HUES48 (cell line): ENCODE measurements around the gene MPZL1.
"Not testable (repeated sequence)": the region's sequence is repeated elsewhere in the genome, so short reads cannot be mapped to it uniquely, and the experiment has no call there.

Experiments
- H3K27ac ChIP-seq: one replicate; pipeline ENCODE4 v1.7.0; 2013; ENCODE audit warnings: low read depth, low read length, inconsistent platforms
- H3K27me3 ChIP-seq: 2 replicates; pipeline ENCODE4 v1.6.1; 2013; ENCODE audit warnings: mild to moderate bottlenecking, low read length; ENCODE audit not compliant: control insufficient read depth, insufficient read depth
- H3K36me3 ChIP-seq: 2 replicates; pipeline ENCODE4 v1.6.1; 2013; ENCODE audit warnings: low read length; ENCODE audit not compliant: control insufficient read depth, insufficient read depth
- H3K4me1 ChIP-seq: 2 replicates; pipeline ENCODE4 v1.6.1; 2013; ENCODE audit warnings: mild to moderate bottlenecking, low read length; ENCODE audit not compliant: control insufficient read depth, insufficient read depth
- H3K4me3 ChIP-seq: 2 replicates; pipeline ENCODE4 v1.5.1; 2013; ENCODE audit warnings: mild to moderate bottlenecking, low read depth, low read length
- H3K9ac ChIP-seq: 2 replicates; pipeline ENCODE4 v1.6.1; 2013; ENCODE audit warnings: mild to moderate bottlenecking, low read depth, low read length, moderate library complexity
- H3K9me3 ChIP-seq: 2 replicates; pipeline ENCODE4 v1.6.1; 2013; ENCODE audit warnings: low read length; ENCODE audit not compliant: control insufficient read depth, insufficient read depth

Gene MPZL1

DNA sequence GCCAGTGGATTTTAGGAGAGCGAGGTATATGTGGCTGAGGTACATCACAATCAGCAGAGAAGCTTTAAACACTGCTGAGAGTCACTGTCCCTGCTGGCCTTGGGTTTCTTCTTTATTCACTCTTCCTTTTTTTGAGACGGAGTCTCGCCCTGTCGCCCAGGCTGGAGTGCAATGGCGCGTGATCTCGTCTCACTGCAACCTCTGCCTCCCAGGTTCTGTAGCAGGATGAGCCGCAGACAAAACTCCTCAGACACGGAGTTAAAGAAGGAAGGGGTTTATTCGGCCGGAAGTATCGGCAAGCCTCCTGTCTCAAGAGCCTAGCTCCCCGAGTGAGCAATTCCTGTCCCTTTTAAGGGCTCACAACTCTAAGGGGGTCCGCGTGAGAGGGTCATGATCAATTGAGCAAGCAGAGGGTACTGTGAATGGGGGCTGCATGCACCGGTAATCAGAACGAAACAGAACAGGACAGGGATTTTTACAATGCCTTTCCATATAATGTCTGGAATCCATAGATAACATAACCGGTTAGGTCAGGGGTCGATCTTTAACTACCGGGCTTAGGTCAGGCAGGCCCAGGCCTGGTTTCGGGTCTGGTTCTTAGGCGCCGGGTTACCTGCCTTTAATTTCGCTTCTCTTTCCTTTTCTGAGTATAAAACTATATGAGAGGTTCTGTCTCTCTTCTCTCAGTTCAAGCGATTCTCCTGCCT, 1.9 kb upstream of the MPZL1 start:
- not testable (repeated sequence) for H3K27ac ChIP-seq, H3K9ac ChIP-seq, H3K9me3 ChIP-seq, H3K27me3 ChIP-seq, H3K36me3 ChIP-seq, H3K4me3 ChIP-seq
- H3K4me1 ChIP-seq = peaks cover 35% of the 10 kb centered on the region

DNA sequence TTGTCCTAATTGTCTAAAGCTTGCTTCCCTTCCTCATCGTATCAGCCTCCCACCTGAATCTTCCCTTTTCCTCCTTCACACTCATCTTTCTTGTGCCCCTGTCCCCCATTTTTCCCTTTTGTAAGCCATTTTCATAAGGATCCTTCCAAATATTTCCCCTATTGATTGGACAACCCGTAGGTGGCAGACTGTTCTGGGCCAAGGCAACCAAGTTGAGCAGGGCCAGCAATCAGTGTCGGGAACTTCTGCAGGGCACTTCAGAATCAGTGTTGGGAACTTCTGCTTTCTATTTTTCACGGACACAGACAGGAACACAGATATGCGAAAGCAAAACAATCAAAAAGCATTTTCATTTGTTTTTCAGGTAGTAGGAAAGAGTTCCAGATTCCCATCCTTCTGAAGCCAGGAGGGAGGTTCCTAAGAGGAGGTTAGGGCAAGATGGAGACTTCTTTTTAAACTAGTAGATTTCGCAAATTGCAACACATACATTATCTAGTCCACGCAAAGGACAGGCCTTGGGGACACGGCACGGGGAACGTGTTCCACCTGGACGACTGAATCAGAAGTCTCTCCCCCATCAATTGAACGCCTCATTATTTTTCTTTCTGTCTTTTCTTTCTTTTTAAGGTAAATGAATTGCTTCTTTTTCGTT, 691 bp upstream of the MPZL1 start:
- peak overlapping the region; percentile 55; the same call in 1 of the 2 replicates for H3K9ac ChIP-seq
- H3K27ac ChIP-seq = peak overlapping the region; percentile 22
- peak overlapping the region; percentile 86 for H3K4me3 ChIP-seq
- H3K9me3 ChIP-seq = no peaks in the 10 kb centered on the region
- H3K4me1 ChIP-seq = peaks cover 38% of the 10 kb centered on the region
- no peaks in the 10 kb centered on the region for H3K36me3 ChIP-seq
- H3K27me3 ChIP-seq = 0 out of 2 replicates have a peak, but pooled peaks cover 3% of the 10 kb centered on the region

DNA sequence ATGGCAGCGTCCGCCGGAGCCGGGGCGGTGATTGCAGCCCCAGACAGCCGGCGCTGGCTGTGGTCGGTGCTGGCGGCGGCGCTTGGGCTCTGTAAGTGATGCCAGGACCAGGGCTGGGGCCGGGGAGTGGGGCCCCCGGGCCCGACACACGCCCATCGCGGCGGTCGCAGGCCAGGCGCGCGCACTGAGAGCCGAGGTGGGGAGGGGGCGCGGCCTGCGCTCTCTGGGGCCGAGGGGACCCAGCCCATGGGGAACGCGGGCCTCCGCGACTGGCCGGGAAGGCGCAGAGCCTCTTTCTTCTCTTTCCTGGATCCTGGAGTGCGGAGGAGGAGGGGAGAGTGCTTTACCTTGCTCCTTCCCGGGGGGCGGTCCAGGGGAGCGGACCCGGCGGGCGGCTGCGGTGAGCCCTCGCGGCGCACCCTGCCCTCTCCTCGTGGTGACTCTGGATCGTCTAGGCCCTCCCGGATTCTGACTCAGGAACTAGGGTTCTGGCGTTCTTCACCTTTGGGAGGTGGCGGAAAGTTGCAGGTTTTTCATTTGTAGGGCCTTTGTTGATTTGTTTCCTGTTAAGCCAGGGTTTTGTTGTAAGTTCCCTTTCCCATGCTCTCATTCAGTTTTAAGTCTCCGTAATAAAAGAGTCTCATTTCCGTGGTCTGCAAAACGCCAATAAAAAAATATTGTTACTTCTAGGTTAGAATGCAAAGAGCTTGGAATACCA, 529 bp downstream of the MPZL1 start:
- Histone ChIP-seq H3K27ac (peak overlapping the region; percentile 46), H3K4me1 (peaks cover 46% of the 10 kb centered on the region), H3K27me3 (0 out of 2 replicates have a peak, but pooled peaks cover 3% of the 10 kb centered on the region), H3K9ac (peak overlapping the region; percentile 72), H3K36me3 (no peaks in the 10 kb centered on the region), H3K4me3 (peak overlapping the region; percentile 86), H3K9me3 (no peaks in the 10 kb centered on the region)

DNA sequence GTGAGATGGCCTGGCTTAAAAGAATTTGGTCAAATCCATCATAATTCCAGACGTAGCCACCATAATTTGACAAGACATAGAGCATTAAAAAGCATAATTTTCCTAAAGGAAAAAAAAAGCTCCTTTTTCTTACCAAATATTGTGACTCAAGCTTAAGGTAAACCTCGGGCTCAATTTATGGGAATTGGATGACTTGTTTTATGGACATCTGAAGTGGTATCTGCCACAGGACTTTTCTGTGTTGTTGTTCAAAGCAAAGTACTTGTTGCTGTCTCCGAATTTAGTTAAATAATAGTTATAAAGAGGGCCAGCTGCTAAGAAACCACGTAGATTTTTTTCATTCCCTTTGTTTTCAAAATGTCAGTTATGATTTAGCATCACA, 1.1 kb downstream of the MPZL1 start:
- Histone ChIP-seq H3K4me3 (peak overlapping the region; percentile 86), H3K9me3 (no peaks in the 10 kb centered on the region), H3K27ac (peak overlapping the region; percentile 46), H3K9ac (peak overlapping the region; percentile 72), H3K36me3 (no peaks in the 10 kb centered on the region), H3K27me3 (0 out of 2 replicates have a peak, but pooled peaks cover 3% of the 10 kb centered on the region), H3K4me1 (peaks cover 46% of the 10 kb centered on the region)

DNA sequence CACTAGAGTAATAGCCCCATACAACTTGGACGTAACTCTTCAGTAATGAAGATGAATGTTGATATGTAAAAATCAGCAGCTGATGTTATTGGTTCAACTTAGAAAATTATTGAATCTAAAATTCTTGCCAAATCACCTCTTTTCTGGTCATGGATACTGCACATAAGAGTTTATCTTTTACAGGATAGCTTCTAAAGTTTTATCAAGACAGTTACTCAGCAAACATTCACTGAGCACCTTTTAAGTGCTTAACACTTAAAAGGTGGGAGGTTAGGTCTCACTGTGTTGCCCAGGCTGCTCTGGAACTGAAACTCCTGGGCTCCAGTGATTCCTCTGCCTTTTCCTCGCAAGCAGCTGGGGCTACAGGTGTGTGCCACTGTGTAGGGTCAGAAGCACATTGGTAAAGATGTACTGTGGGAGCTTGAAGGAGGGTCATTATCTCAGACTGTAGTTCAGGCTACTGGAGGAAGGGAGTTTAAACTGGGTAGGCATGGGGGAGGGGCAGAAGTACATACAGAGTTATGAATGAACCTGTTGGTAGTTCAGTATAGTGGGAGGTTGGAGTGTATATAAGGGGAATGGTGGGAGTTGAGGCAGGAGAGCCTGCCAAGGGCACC, 2.0 kb downstream of the MPZL1 start:
- Histone ChIP-seq H3K27ac (no peak overlapping the region), H3K4me3 (peak overlapping the region; percentile 86; the same call in 1 of the 2 replicates)

DNA sequence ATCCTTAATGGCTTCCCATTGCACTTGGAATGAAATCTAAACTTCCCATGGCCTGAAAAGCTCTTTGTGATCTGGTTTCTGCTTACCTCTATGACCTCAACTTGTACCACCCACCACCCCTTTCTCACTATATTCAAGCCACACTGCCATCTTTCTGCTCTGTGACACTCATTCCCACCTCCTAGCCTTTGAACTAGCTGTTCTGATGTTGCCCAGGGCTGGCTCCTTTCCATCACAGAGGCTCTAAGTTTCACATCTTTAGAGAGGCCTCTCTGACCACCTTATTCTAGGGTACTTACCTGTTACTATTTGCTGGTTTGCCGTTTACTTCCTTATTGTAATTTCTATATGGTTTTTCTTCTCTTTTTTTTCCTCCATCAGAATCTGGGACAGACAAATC, 4.2 kb downstream of the MPZL1 start:
- Histone ChIP-seq H3K9ac (no peak overlapping the region), H3K27me3 (0 out of 2 replicates have a peak, but pooled peaks cover 1% of the 10 kb centered on the region), H3K4me1 (peaks cover 29% of the 10 kb centered on the region), H3K4me3 (no peak overlapping the region), H3K9me3 (no peaks in the 10 kb centered on the region), H3K27ac (no peak overlapping the region), H3K36me3 (peaks cover 7% of the 10 kb centered on the region)

More for the DNA sequence above, 2.0 kb downstream of the MPZL1 start:
- Histone ChIP-seq H3K9me3 (no peaks in the 10 kb centered on the region), H3K9ac (no peak overlapping the region), H3K27me3 (0 out of 2 replicates have a peak, but pooled peaks cover 3% of the 10 kb centered on the region), H3K4me1 (peaks cover 42% of the 10 kb centered on the region), H3K36me3 (no peaks in the 10 kb centered on the region)

DNA sequence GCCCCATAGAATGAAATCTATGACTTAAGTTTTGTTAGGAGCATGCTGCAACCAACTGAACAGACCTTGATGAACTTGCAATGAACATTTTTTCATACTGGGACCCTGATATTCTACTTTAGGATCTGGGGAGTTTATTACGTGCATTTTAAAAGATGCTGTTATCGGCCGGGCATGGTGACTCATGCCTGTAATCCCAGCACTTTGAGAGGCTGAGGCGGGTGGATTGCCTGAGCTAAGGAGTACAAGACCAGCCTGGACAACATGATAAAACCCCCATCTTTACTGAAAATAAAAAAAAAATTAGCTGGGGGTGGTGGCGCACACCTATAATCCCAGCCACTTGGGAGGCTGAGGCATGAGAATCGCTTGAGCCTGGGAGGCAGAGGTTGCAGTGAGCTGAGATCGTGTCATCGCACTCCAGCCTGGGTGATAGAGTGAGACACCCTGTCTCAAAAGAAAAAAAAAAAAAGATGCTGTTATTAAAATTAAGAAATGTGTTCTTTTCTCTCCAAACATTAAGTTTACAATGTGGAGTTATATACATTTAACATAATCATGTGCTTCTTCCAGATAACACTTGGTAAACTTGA, 7.1 kb downstream of the MPZL1 start:
- Histone ChIP-seq H3K4me3 (no peak overlapping the region), H3K4me1 (peaks cover 13% of the 10 kb centered on the region), H3K9ac (no peak overlapping the region), H3K36me3 (peaks cover 10% of the 10 kb centered on the region), H3K9me3 (no peaks in the 10 kb centered on the region), H3K27me3 (no peaks in the 10 kb centered on the region), H3K27ac (no peak overlapping the region)

DNA sequence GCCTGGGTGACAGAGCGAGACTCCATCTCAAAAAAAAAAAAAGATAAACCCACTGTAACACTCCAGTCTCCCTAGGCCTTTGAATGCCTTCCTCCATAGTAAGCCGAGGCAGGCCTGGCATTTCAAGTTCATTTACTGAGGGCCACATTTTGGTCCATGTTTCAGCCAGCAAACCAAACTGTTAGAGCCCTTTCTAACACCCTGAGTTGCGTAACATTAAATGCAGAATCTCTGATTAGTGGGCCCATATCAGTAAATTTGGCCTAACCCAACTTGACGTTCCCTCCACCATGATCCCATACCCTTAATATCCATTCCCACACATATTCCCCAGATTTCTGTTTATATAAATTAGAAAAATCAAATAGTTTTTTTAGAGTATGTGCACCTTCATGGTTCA, 12.4 kb downstream of the MPZL1 start:
- Histone ChIP-seq H3K27me3 (no peaks in the 10 kb centered on the region), H3K9ac (no peak overlapping the region), H3K4me3 (no peak overlapping the region), H3K9me3 (no peaks in the 10 kb centered on the region), H3K4me1 (no peaks in the 10 kb centered on the region), H3K27ac (no peak overlapping the region), H3K36me3 (peaks cover 10% of the 10 kb centered on the region)

DNA sequence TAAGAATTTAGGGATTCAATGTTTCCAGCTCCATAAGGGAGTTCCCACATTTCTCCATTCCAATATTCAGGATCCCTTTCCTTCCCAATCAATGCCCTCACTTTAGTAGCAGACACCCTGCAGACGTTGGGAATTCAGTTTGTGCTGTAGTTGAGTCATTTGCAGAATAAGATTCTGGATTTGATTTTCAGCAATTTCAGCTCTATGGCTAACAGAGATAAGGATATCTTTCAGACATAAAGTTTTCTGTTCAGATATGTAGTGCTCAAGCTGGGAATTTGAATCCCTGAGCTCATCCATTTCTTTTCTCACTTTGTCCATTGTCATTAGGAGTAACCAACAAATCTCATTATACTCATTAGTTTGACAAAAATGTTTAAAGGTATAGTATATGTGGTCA, 13.1 kb downstream of the MPZL1 start:
- Histone ChIP-seq H3K9me3 (no peaks in the 10 kb centered on the region), H3K27me3 (no peaks in the 10 kb centered on the region), H3K4me1 (no peaks in the 10 kb centered on the region), H3K27ac (no peak overlapping the region), H3K9ac (no peak overlapping the region), H3K4me3 (no peak overlapping the region), H3K36me3 (peaks cover 10% of the 10 kb centered on the region)

DNA sequence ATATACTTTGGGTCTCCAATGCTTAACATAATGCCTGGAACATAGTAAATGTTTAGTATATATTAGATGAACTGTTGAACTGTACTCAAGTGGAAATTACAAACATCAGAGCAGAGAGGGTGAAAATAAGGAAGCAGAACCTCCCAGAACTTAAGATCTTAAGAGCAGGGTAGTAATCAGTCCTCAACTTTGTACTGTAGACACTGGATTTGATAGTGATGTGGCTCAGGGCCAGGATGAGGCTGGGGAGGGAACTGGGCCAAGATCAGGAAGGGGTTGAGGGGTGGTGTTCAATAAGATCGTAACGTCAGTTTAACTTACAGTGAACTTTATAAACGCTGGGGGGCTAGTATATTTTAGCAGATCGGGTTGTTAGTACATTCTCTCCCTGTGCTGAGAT, 15.4 kb downstream of the MPZL1 start:
- 0 out of 2 replicates have a peak, but pooled peaks cover 3% of the 10 kb centered on the region for H3K36me3 ChIP-seq
- no peak overlapping the region for H3K27ac ChIP-seq

More for the DNA sequence above, 15.4 kb downstream of the MPZL1 start:
- Histone ChIP-seq H3K9ac (no peak overlapping the region), H3K4me3 (no peak overlapping the region), H3K4me1 (no peaks in the 10 kb centered on the region), H3K9me3 (no peaks in the 10 kb centered on the region), H3K27me3 (no peaks in the 10 kb centered on the region)
